Amniotic stem cell (primary cell): ENCODE data around the gene ARHGEF39.

ENCODE experiments used
- DNase-seq: peaks from one replicate; lab custom pipeline; 2025; lab: John Stamatoyannopoulos, UW

ARHGEF39 gene

GRCh38 chr9:35675204-35675603, 10.2 kb upstream of the ARHGEF39 start:
- no peak for DNase-seq

DNA sequence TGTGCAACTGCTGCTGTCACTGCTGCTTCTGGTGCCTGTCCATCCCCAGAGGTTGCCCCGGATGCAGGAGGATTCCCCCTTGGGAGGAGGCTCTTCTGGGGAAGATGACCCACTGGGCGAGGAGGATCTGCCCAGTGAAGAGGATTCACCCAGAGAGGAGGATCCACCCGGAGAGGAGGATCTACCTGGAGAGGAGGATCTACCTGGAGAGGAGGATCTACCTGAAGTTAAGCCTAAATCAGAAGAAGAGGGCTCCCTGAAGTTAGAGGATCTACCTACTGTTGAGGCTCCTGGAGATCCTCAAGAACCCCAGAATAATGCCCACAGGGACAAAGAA, 9.0 kb upstream of the ARHGEF39 start:
- DNase-seq: no peak

DNA sequence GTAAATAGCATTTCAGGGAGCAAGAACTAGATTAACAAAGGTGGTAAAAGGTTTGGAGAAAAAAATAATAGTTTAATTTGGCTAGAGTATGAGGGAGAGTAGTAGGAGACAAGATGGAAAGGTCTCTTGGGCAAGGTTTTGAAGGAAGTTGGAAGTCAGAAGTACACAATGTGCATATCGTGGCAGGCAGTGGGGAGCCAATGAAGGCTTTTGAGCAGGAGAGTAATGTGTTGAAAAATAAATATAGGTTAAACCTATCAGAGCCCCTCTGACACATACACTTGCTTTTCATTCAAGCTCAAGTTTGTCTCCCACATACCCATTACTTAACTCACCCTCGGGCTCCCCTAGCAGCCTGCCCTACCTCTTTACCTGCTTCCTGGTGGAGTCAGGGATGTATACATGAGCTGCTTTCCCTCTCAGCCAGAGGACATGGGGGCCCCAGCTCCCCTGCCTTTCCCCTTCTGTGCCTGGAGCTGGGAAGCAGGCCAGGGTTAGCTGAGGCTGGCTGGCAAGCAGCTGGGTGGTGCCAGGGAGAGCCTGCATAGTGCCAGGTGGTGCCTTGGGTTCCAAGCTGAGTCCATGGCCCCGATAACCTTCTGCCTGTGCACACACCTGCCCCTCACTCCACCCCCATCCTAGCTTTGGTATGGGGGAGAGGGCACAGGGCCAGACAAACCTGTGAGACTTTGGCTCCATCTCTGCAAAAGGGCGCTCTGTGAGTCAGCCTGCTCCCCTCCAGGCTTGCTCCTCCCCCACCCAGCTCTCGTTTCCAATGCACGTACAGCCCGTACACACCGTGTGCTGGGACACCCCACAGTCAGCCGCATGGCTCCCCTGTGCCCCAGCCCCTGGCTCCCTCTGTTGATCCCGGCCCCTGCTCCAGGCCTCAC, 8.4 kb upstream of the ARHGEF39 start, which contains the start of gene CA9:
Gene CA9 (plus strand): TSS at position 797 of the 893 bp plus-strand sequence. CDS start 32 bp downstream, at position 829.
- DNase-seq: no peak

- DNase-seq: no peak
Observed at GRCh38 chr9:35669331-35670145, 4.5 kb upstream of the ARHGEF39 start.

DNA sequence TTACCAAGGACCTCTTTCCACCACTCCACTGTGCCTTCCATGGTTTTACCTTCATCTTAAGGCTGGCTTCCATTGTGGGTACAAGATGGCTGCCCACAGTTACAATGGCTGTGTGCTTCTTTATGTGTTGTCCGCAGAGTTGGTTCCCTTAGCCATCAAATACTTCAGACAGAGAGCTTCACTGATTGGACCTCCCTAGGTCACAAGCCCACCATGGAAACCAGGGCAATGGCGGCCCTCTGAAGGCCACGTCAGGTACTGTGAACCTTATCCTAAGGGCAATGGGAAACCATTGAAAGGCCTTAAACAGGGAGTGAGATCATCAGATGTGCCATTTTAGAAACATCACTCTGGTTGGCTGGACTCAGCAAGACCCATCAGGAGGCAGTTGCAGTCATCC, 2.9 kb upstream of the ARHGEF39 start:
- no peak for DNase-seq

GRCh38 chr9:35666549-35666948, 1.6 kb upstream of the ARHGEF39 start:
- no peak for DNase-seq

GRCh38 chr9:35666045-35666444, 1.1 kb upstream of the ARHGEF39 start:
- no peak for DNase-seq

DNA sequence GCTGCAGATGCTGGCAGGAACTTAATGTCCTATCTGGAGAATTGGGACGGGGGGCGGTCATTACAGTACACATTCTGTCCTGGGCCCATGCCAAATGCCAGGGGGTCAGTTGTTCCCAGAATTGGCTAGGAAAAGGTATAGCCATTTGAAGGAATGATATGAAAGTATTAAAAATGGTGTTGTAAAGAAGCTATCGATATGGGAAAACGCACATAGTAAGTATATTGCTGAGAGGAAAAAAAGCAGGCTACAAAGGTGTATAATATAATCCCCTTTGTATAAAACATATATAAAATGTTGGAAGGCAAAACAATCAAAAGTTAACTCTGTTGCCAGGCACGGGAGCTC, 450 bp upstream of the ARHGEF39 start:
- no peak for DNase-seq

- no peak for DNase-seq
Observed at GRCh38 chr9:35662437-35662836, 2.6 kb downstream of the ARHGEF39 start.

DNA sequence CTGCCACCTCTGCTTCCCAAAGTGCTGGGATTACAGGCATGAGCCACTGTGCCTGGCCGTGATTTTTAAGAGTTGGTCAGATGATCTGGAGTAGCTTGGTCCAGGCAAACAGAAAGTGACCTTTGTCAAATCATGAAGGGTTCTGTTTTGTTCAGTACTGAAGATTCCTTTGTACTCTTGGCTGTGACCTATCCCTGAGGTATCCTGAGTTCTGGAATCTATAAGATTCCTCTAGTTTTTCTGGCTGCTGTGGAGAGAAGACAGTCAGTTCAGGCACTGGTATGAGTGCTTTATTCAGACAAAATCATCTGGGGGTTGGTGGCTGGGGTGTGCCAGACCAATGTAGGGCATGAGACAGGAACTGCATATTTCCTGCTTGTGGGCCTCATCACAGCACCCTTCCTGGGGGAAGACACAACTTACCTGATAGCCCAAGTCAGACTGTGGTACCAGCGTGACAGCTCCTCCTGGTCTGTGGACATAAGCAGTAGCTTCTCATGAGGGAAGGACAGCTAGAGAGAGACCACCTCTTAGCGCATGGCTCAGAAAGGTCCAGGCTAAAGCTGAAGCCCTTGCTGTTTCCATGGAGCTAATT, 3.1 kb downstream of the ARHGEF39 start:
- DNase-seq: no peak

DNA sequence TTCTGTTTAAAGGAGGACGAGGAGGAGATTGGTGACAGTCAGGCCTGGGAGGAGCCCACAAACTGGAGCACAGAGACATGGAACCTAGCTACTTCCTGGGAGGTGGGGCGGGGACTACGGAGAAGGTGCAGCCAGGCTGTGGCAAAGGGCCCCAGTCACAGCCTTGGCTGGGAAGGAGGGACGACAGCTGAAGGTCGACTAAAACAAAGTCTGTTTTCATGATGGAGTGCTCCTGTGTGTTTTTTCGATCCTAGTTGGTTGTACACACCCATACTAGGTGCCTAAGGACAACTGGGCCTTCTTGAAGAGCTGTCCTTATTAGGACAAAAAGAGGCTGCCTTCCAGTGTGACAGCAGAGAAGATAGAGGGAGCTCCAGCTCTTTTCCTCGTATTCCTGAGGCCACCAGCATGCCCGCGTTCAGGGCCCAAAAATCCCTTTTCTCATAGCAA, 4.0 kb downstream of the ARHGEF39 start:
- no peak for DNase-seq

- DNase-seq: no peak
Observed at GRCh38 chr9:35659340-35659739, 5.7 kb downstream of the ARHGEF39 start.

- DNase-seq: no peak
Observed at GRCh38 chr9:35658968-35659220, 6.1 kb downstream of the ARHGEF39 start.

DNA sequence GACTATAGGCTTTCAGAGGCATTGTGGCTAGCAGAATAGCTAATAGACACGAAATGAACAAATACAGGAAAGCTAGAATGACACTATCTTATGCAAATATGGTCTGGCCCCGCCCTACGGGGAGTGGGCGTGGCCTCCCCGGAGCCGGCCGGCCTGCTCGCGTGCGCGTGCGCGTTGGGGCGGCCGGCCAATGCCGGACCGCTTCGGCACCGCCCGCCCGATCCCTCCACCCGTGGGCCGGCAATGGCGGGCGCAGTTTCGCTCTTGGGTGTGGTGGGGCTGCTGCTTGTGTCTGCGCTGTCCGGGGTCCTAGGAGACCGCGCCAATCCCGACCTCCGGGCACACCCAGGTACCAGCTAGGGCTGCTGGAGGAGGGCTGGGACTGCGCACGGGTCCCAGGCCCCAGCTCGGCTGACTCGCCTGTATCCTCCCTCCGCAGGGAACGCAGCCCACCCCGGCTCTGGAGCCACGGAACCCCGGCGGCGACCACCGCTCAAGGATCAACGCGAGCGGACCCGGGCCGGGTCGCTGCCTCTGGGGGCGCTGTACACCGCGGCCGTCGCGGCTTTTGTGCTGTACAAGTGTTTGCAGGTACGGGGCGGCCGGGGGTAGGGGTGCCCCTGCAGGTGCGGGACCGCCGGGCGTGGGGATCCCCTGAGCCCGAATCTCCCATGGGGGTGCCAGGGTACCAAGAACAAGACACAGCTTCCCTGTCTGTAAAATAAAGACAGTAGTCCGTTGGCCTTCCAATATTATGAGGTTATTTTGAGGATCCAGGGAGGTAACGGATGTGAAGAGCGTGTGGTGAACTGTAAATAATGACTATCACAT, 6.6 kb downstream of the ARHGEF39 start, which contains the start of gene CCDC107:
Gene CCDC107 (plus strand): TSS at position 156 of the 831 bp plus-strand sequence. CDS start 88 bp downstream, at position 244.
- DNase-seq: peak; percentile 46

DNA sequence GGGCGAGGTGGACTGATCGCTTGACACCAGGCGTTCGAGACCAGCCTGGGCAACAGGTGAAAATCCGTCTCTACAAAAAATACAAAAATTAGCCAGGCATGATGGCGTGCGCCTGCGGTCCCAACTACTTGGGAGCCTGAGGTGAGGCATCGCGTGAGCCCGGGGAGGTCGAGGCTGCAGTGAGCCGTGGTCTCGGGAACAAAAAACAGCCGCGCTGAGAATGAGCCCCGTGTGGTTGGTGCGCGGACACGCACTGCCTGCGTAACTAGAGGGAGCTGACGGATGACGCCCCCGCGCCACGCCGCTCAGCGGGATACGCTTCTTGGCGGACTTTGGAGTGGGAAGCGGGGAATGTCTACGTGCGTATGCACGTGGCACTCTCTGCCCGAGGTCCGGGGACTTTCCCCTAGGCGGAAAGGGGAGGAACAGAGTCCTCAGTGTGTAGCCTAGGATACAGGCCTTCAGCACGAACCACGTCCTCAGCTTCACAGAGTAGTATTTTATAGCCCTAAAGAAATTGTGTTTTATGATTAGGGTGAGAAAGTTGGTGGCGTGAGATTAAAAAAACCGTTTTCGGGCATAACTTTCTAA, 7.4 kb downstream of the ARHGEF39 start, which contains the start of gene RMRP:
Gene RMRP (minus strand): TSS at position 474 of the 591 bp plus-strand sequence.
- peak; percentile 99 for DNase-seq

DNA sequence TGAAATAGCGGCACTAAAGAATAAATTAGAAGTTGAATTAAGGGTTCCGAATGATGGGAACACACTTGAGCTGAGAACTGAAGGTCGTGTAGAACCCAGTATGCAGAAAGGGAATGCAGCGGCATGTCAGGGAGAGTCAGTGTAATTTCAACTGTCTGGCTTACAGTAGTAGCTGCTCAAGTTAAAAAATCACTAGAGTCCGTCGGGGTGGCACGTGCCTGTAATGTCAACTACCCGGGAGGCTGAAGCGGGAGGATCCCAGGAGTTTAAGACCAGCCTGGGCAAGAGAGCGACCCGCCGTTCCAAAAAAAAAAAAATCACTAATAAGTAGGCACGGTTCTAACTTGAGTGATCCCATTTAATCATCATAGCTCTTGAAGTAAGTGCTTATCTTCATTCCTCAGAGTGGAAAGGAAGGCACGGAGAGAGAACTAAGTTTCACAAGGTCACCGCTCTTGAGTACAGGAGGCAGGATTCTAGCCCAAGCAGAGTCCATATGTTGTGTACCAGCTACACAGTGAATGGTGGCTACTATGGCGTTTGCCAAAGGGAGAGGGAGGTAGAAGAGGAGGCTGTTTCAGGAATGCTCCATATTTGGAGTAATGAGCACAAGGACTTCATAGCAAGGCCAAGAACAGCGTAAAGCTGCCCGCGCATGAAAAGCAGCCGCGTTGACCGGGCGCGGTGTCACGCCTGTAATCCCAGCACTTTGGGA, 8.0 kb downstream of the ARHGEF39 start:
- no peak for DNase-seq

DNA sequence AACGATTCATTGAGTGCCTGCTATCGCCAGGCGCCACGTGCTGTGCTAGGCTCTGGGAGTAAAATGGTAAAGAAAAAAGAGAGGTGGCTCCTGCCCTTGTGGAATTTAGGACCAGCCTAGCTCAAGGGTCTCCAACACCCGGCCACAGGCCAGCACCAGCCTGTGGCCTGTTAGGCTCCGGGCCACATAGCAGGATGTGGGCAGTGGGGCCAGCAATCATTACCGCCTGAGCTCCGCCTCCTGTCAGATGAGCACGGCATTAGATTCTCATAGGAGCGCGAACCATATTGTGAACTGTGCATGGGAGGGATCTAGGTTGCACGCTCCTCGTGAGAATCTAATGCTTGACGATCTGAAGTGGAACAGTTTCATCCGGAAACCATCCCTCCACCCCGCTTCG, 8.6 kb downstream of the ARHGEF39 start:
- DNase-seq: no peak

- no peak for DNase-seq
Observed at GRCh38 chr9:35653611-35654010, 11.4 kb downstream of the ARHGEF39 start.

DNA sequence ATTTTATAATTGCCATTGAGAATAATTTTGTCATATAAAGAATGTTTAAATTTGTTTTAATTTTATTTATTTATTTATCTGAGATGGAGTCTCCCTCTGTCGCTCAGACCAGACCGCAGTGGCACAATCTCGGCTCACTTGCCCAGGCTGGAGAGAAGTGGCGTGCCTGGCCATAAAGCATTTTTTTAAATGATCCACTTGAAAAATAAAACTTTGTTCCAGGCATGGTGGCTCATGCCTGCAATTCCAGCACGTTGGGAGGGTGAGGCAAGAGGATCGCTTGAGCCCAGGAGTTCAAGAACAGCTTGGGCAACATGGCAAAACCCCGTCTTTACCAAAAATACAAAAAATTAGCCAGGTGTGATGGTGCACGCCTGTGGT, 12.2 kb downstream of the ARHGEF39 start:
- no peak for DNase-seq

- no peak for DNase-seq
Observed at GRCh38 chr9:35651956-35652828, 12.8 kb downstream of the ARHGEF39 start.
